ENCODE data around the gene NCDN.
A peak's percentile ranks its signal among the peaks of the same experiment; 100 is the strongest.
"Not testable (repeated sequence)": the region's sequence is repeated elsewhere in the genome, so short reads cannot be mapped to it uniquely, and the experiment has no call there.

NCDN gene

GRCh38 chr1:35574125-35574654 is 16.6 kb downstream of the NCDN start:
- no peak overlapping the region for H3K4ac ChIP-seq (ENCODE audit: low read depth, low read length)
- peaks cover 52% of the 10 kb centered on the region for H3K27me3 ChIP-seq (ENCODE audit: insufficient read depth, low read length, poor library complexity)

GRCh38 chr1:35574655-35575415 is 17.2 kb downstream of the NCDN start:
- Histone ChIP-seq H3K79me1 (ENCODE audit: low read length) (no peaks in the 10 kb centered on the region), H2AK5ac (ENCODE audit: low read length) (no peak overlapping the region), H4K5ac (ENCODE audit: low read length) (no peak overlapping the region), H2BK120ac (ENCODE audit: low read depth, low read length) (no peak overlapping the region), H3K79me2 (ENCODE audit: control insufficient read depth, insufficient read depth, low read length) (no peaks in the 10 kb centered on the region), H3K4ac (ENCODE audit: low read depth, low read length) (no peak overlapping the region), H3K23ac (ENCODE audit: low read length) (peak overlapping the region; percentile 29), H3K4me1 (ENCODE audit: control insufficient read depth, low read depth, low read length) (peaks cover 7% of the 10 kb centered on the region), H3K9ac (ENCODE audit: low read length) (no peak overlapping the region), H3K56ac (ENCODE audit: low read length) (peak overlapping the region; percentile 37), H3K36me3 (ENCODE audit: control insufficient read depth, insufficient read depth, low read length) (no peaks in the 10 kb centered on the region), H2BK5ac (ENCODE audit: low read length) (no peak overlapping the region), H3K27ac (ENCODE audit: low read depth, low read length) (no peak overlapping the region), H3K27me3 (ENCODE audit: insufficient read depth, low read length, poor library complexity) (peaks cover 52% of the 10 kb centered on the region), H3K4me2 (ENCODE audit: low read length) (no peak overlapping the region), H2BK15ac (replicated peaks; ENCODE audit: low read depth) (no peak overlapping the region), H3K18ac (ENCODE audit: low read length) (no peak overlapping the region), H3K4me3 (ENCODE audit: low read length) (no peak overlapping the region), H4K8ac (ENCODE audit: low read depth, low read length) (no peak overlapping the region)
- no CpG with 5 or more reads among the region's 30 CpGs for WGBS (ENCODE audit: extremely low coverage, insufficient coverage, low lambda C conversion rate)
- peak; percentile 65 for DNase-seq

More at GRCh38 chr1:35574125-35574654, 16.6 kb downstream of the NCDN start:
- no peak overlapping the region for H2BK120ac ChIP-seq (ENCODE audit: low read depth, low read length)
- H2AK5ac ChIP-seq (ENCODE audit: low read length), result no peak overlapping the region
- H3K4me3 ChIP-seq (ENCODE audit: low read length), result no peak overlapping the region
- H4K8ac ChIP-seq (ENCODE audit: low read depth, low read length), result no peak overlapping the region
- no peaks in the 10 kb centered on the region for H3K36me3 ChIP-seq (ENCODE audit: control insufficient read depth, insufficient read depth, low read length)
- no peak overlapping the region for H3K9ac ChIP-seq (ENCODE audit: low read length)
- H3K23ac ChIP-seq (ENCODE audit: low read length), result peak overlapping the region; percentile 29
- H3K27ac ChIP-seq (ENCODE audit: low read depth, low read length), result no peak overlapping the region
- H2BK5ac ChIP-seq (ENCODE audit: low read length), result no peak overlapping the region
- H3K4me2 ChIP-seq (ENCODE audit: low read length), result peak overlapping the region; percentile 10
- no peaks in the 10 kb centered on the region for H3K79me2 ChIP-seq (ENCODE audit: control insufficient read depth, insufficient read depth, low read length)
- no peak overlapping the region for H3K18ac ChIP-seq (ENCODE audit: low read length)
- H3K79me1 ChIP-seq (ENCODE audit: low read length), result no peaks in the 10 kb centered on the region
- peak overlapping the region; percentile 22 for H3K56ac ChIP-seq (ENCODE audit: low read length)
- no CpG with 5 or more reads among the region's 48 CpGs for WGBS (ENCODE audit: extremely low coverage, insufficient coverage, low lambda C conversion rate)
- DNase-seq, result no peak
- H4K5ac ChIP-seq (ENCODE audit: low read length), result no peak overlapping the region
- peaks cover 7% of the 10 kb centered on the region for H3K4me1 ChIP-seq (ENCODE audit: control insufficient read depth, low read depth, low read length)
- no peak overlapping the region for H2BK15ac ChIP-seq (replicated peaks; ENCODE audit: low read depth)

- Histone ChIP-seq H3K27ac (ENCODE audit: low read depth, low read length) (no peak overlapping the region), H2AK5ac (ENCODE audit: low read length) (peak overlapping the region; percentile 23), H3K79me1 (ENCODE audit: low read length) (no peaks in the 10 kb centered on the region), H2BK120ac (ENCODE audit: low read depth, low read length) (no peak overlapping the region), H4K5ac (ENCODE audit: low read length) (no peak overlapping the region), H4K8ac (ENCODE audit: low read depth, low read length) (no peak overlapping the region), H2BK5ac (ENCODE audit: low read length) (no peak overlapping the region), H3K18ac (ENCODE audit: low read length) (no peak overlapping the region), H3K56ac (ENCODE audit: low read length) (no peak overlapping the region), H3K27me3 (ENCODE audit: insufficient read depth, low read length, poor library complexity) (peaks cover 52% of the 10 kb centered on the region), H3K36me3 (ENCODE audit: control insufficient read depth, insufficient read depth, low read length) (no peaks in the 10 kb centered on the region), H3K4me1 (ENCODE audit: control insufficient read depth, low read depth, low read length) (peaks cover 7% of the 10 kb centered on the region), H3K4me2 (ENCODE audit: low read length) (no peak overlapping the region), H3K4me3 (ENCODE audit: low read length) (no peak overlapping the region), H3K9ac (ENCODE audit: low read length) (no peak overlapping the region), H2BK15ac (replicated peaks; ENCODE audit: low read depth) (no peak overlapping the region), H3K4ac (ENCODE audit: low read depth, low read length) (no peak overlapping the region), H3K23ac (ENCODE audit: low read length) (no peak overlapping the region), H3K79me2 (ENCODE audit: control insufficient read depth, insufficient read depth, low read length) (no peaks in the 10 kb centered on the region)
- DNase-seq, result no peak
- WGBS (ENCODE audit: extremely low coverage, insufficient coverage, low lambda C conversion rate), result no CpG with 5 or more reads among the region's 5 CpGs
Observed at GRCh38 chr1:35575416-35575958, 17.9 kb downstream of the NCDN start.

- no peak overlapping the region for H2BK120ac ChIP-seq (ENCODE audit: low read depth, low read length)
- H2BK15ac ChIP-seq (replicated peaks; ENCODE audit: low read depth), result no peak overlapping the region
- no peak overlapping the region for H2AK5ac ChIP-seq (ENCODE audit: low read length)
- H2BK5ac ChIP-seq (ENCODE audit: low read length), result no peak overlapping the region
- H4K8ac ChIP-seq (ENCODE audit: low read depth, low read length), result no peak overlapping the region
- H3K9ac ChIP-seq (ENCODE audit: low read length), result peak overlapping the region; percentile 22
- H3K27me3 ChIP-seq (ENCODE audit: insufficient read depth, low read length, poor library complexity), result peaks cover 52% of the 10 kb centered on the region
- no CpG with 5 or more reads among the region's 10 CpGs for WGBS (ENCODE audit: extremely low coverage, insufficient coverage, low lambda C conversion rate)
- no peak overlapping the region for H3K27ac ChIP-seq (ENCODE audit: low read depth, low read length)
- H3K79me2 ChIP-seq (ENCODE audit: control insufficient read depth, insufficient read depth, low read length), result no peaks in the 10 kb centered on the region
- peaks cover 7% of the 10 kb centered on the region for H3K4me1 ChIP-seq (ENCODE audit: control insufficient read depth, low read depth, low read length)
- no peak overlapping the region for H3K23ac ChIP-seq (ENCODE audit: low read length)
- H3K56ac ChIP-seq (ENCODE audit: low read length), result peak overlapping the region; percentile 5
- DNase-seq, result peak; percentile 74
- H3K4me3 ChIP-seq (ENCODE audit: low read length), result no peak overlapping the region
- peak overlapping the region; percentile 4 for H3K4me2 ChIP-seq (ENCODE audit: low read length)
- no peaks in the 10 kb centered on the region for H3K79me1 ChIP-seq (ENCODE audit: low read length)
- no peak overlapping the region for H3K4ac ChIP-seq (ENCODE audit: low read depth, low read length)
- H4K5ac ChIP-seq (ENCODE audit: low read length), result no peak overlapping the region
- no peak overlapping the region for H3K18ac ChIP-seq (ENCODE audit: low read length)
- H3K36me3 ChIP-seq (ENCODE audit: control insufficient read depth, insufficient read depth, low read length), result no peaks in the 10 kb centered on the region
Observed at GRCh38 chr1:35576061-35576765, 18.6 kb downstream of the NCDN start.

GRCh38 chr1:35576766-35577070 is 19.1 kb downstream of the NCDN start:
- H2BK120ac ChIP-seq (ENCODE audit: low read depth, low read length); H3K4me1 ChIP-seq (ENCODE audit: control insufficient read depth, low read depth, low read length); H4K8ac ChIP-seq (ENCODE audit: low read depth, low read length); H3K79me2 ChIP-seq (ENCODE audit: control insufficient read depth, insufficient read depth, low read length); H3K23ac ChIP-seq (ENCODE audit: low read length); DNase-seq; H2AK5ac ChIP-seq (ENCODE audit: low read length); H3K36me3 ChIP-seq (ENCODE audit: control insufficient read depth, insufficient read depth, low read length); H4K5ac ChIP-seq (ENCODE audit: low read length); H3K4ac ChIP-seq (ENCODE audit: low read depth, low read length); H3K4me3 ChIP-seq (ENCODE audit: low read length); H2BK15ac ChIP-seq (replicated peaks; ENCODE audit: low read depth); H3K79me1 ChIP-seq (ENCODE audit: low read length); H3K18ac ChIP-seq (ENCODE audit: low read length); H3K27ac ChIP-seq (ENCODE audit: low read depth, low read length); H2BK5ac ChIP-seq (ENCODE audit: low read length): not testable (repeated sequence)
- Histone ChIP-seq H3K27me3 (ENCODE audit: insufficient read depth, low read length, poor library complexity) (peaks cover 48% of the 10 kb centered on the region), H3K9ac (ENCODE audit: low read length) (peak overlapping the region; percentile 22), H3K56ac (ENCODE audit: low read length) (peak overlapping the region; percentile 5), H3K4me2 (ENCODE audit: low read length) (peak overlapping the region; percentile 4)
- WGBS (ENCODE audit: extremely low coverage, insufficient coverage, low lambda C conversion rate), result no CpG with 5 or more reads among the region's 37 CpGs

All from mesendoderm (in vitro differentiated cells).